GM19043 (cell line): ENCODE measurements around the gene ADGRV1.
"Not testable (repeated sequence)": the region's sequence is repeated elsewhere in the genome, so short reads cannot be mapped to it uniquely, and the experiment has no call there.

Experiments
- ATAC-seq: cut with Tn5 transposase; IDR thresholded peaks from one replicate; pipeline ENCODE4 v1.9.1; 2021; ENCODE audit warnings: low read depth; ENCODE audit not compliant: unreplicated experiment

Gene ADGRV1

GRCh38 chr5:91018712-91019371, 460.2 kb downstream of the ADGRV1 start:
- ATAC-seq, result no peak

- no peak for ATAC-seq
These were observed 461.6 kb downstream of the ADGRV1 start for GRCh38 chr5:91020065-91020800.

GRCh38 chr5:91022518-91022917, 463.9 kb downstream of the ADGRV1 start:
- no peak for ATAC-seq

- ATAC-seq, result no peak
These were observed 465.6 kb downstream of the ADGRV1 start for GRCh38 chr5:91024206-91024605.

- ATAC-seq, result no peak
These were observed 466.1 kb downstream of the ADGRV1 start for GRCh38 chr5:91024727-91025126.

GRCh38 chr5:91025449-91025848, 466.9 kb downstream of the ADGRV1 start:
- no peak for ATAC-seq

- no peak for ATAC-seq
These were observed 467.4 kb downstream of the ADGRV1 start for GRCh38 chr5:91025956-91026355.

GRCh38 chr5:91026466-91026865, 467.9 kb downstream of the ADGRV1 start:
- no peak for ATAC-seq

GRCh38 chr5:91027405-91028139, 469.0 kb downstream of the ADGRV1 start:
- ATAC-seq, result no peak

GRCh38 chr5:91028499-91028956, 469.9 kb downstream of the ADGRV1 start:
- ATAC-seq, result no peak

GRCh38 chr5:91030521-91031401, 472.2 kb downstream of the ADGRV1 start:
- no peak for ATAC-seq

GRCh38 chr5:91031402-91031752, 472.8 kb downstream of the ADGRV1 start:
- ATAC-seq, result no peak

GRCh38 chr5:91032125-91032524, 473.5 kb downstream of the ADGRV1 start:
- ATAC-seq, result no peak

GRCh38 chr5:91033370-91033769, 474.8 kb downstream of the ADGRV1 start:
- ATAC-seq, result no peak

GRCh38 chr5:91038180-91038808, 479.7 kb downstream of the ADGRV1 start:
- no peak for ATAC-seq

- ATAC-seq, result not testable (repeated sequence)
These were observed 482.5 kb downstream of the ADGRV1 start for GRCh38 chr5:91041132-91041531.

- no peak for ATAC-seq
These were observed 483.8 kb downstream of the ADGRV1 start for GRCh38 chr5:91042247-91042935.

GRCh38 chr5:91042936-91043255, 484.3 kb downstream of the ADGRV1 start:
- no peak for ATAC-seq

GRCh38 chr5:91048073-91048472, 489.5 kb downstream of the ADGRV1 start:
- no peak for ATAC-seq

GRCh38 chr5:91049112-91049511, 490.5 kb downstream of the ADGRV1 start:
- no peak for ATAC-seq
